HepG2 (cell line): ENCODE measurements around the gene TOMM22. TPM values are rescaled to one million over a fixed set of nuclear protein-coding genes. Genes with fewer than 3 reads are reported as not detected.

ENCODE experiments used
- ATAC-seq: fragments of 200-7000 bp; cut with Tn5 transposase; 3 replicates; pipeline ENCODE4 v1.9.1; 2020; ENCODE audit warnings: mild to moderate bottlenecking, moderate library complexity
- BruUV-seq: library from RNA; stranded (reverse); fragments of 400-500 nt; replicated peaks from 2 replicates; lab custom pipeline; 2021; lab: Mats Ljungman, UMichigan
- CTCF ChIA-PET: fragments of 300-600 bp; formaldehyde crosslinking; extraction: SDS; loops from one replicate; lab custom pipeline; 2021; ENCODE audit warnings: low total read pairs, inconsistent platforms, low intra/inter-chr PET ratio; lab: Yijun Ruan, JAX
- POLR2A ChIA-PET: fragments of 350-600 bp; sonication (Branson Sonifier 250); formaldehyde crosslinking; loops from one replicate; lab custom pipeline; 2020; ENCODE audit warnings: antibody characterized with exemption, inconsistent platforms; lab: Yijun Ruan, JAX
- DNase-seq: peaks from one replicate; pipeline ENCODE4 v3.0.0-alpha.2; 2015; ENCODE audit warnings: low spot score
- FAIRE-seq: peaks from 3 replicates; lab custom pipeline; 2011; peaks lifted over from hg19 to GRCh38; lab: Jason Lieb, UNC
- H2AFZ ChIP-seq: one replicate; pipeline ENCODE4 v1.6.1; 2011; ENCODE audit warnings: low read length, inconsistent platforms
- H3K27ac ChIP-seq: fragments of 300-600 bp; 3 replicates; pipeline ENCODE4 v1.8.0; 2011; ENCODE audit warnings: mixed run types, mild to moderate bottlenecking, mixed read lengths, low read length, inconsistent platforms; ENCODE audit not compliant: insufficient read depth; ENCODE audit errors: extremely low read length
- H3K27me3 ChIP-seq, 2 experiments: fragments of 200-600 bp in 1 of 2; 2 replicates in 1 of 2; 3 replicates in 1 of 2; pipeline versions ENCODE4 v1.6.0 to v1.8.0; 2011; ENCODE audit warnings: low read length in 2 of 2, mild to moderate bottlenecking in 2 of 2, moderate library complexity in 2 of 2, inconsistent platforms in 1 of 2; ENCODE audit not compliant: insufficient read depth in 2 of 2, control insufficient read depth in 1 of 2
- H3K36me3 ChIP-seq, 2 experiments: fragments of 200-600 bp in 1 of 2; replicated peaks in 1 of 2; 2 replicates in 1 of 2; 3 replicates in 1 of 2; pipeline versions ENCODE4 v1.5.1 to v1.8.0; 2011; ENCODE audit warnings: low read length in 2 of 2, inconsistent platforms in 1 of 2; ENCODE audit not compliant: insufficient read depth in 2 of 2, control insufficient read depth in 1 of 2
- H3K4me1 ChIP-seq: 2 replicates; pipeline ENCODE4 v1.5.1; 2012; ENCODE audit warnings: low read length, inconsistent platforms; ENCODE audit not compliant: insufficient read depth
- H3K4me2 ChIP-seq: 2 replicates; pipeline ENCODE4 v1.6.0; 2011; ENCODE audit warnings: low read depth, low read length, inconsistent platforms
- H3K4me3 ChIP-seq, 3 experiments: fragments of 200-600 bp in 1 of 3; sonication (generic), shearing (Covaris generic) in 1 of 3; replicated peaks in 1 of 3; 2 replicates each; pipeline ENCODE4 v1.5.1; 2011 to 2016; ENCODE audit warnings: low read length in 3 of 3, inconsistent platforms in 2 of 3, low read depth in 2 of 3, mild to moderate bottlenecking in 2 of 3, control low read depth in 1 of 3, mixed read lengths in 1 of 3; ENCODE audit not compliant: insufficient read depth in 1 of 3
- H3K79me2 ChIP-seq: one replicate; pipeline ENCODE4 v1.6.1; 2011; ENCODE audit warnings: low read length, inconsistent platforms; ENCODE audit not compliant: insufficient read depth
- H3K9ac ChIP-seq: 2 replicates; pipeline ENCODE4 v1.6.0; 2011; ENCODE audit warnings: mild to moderate bottlenecking, low read depth, low read length, inconsistent platforms; ENCODE audit not compliant: insufficient read depth
- H3K9me3 ChIP-seq: 2 replicates; pipeline ENCODE4 v1.5.1; 2012; ENCODE audit warnings: mild to moderate bottlenecking, low read length
- H4K20me1 ChIP-seq: 2 replicates; pipeline ENCODE4 v1.6.0; 2011; ENCODE audit warnings: inconsistent platforms, mild to moderate bottlenecking, low read length, moderate library complexity; ENCODE audit not compliant: insufficient read depth
- ARID5B ChIP-seq: IDR thresholded peaks from 2 replicates; pipeline ENCODE4 v1.4.0; 2020; ENCODE audit warnings: mild to moderate bottlenecking, missing genetic modification reagents
- BRD4 ChIP-seq: sonication (generic); formaldehyde crosslinking; IDR thresholded peaks from 2 replicates; pipeline ENCODE4 v1.4.0; 2020; ENCODE audit warnings: missing genetic modification reagents
- CBX5 ChIP-seq: sonication (generic); formaldehyde crosslinking; IDR thresholded peaks from 2 replicates; pipeline ENCODE4 v1.4.0; 2020; ENCODE audit warnings: missing genetic modification reagents, borderline replicate concordance
- FOSL2 ChIP-seq: sonication (generic); formaldehyde crosslinking; IDR thresholded peaks from 2 replicates; pipeline ENCODE4 v1.4.0; 2020; ENCODE audit warnings: missing genetic modification reagents
- MEIS2 ChIP-seq: sonication (generic); formaldehyde crosslinking; IDR thresholded peaks from 2 replicates; pipeline ENCODE4 v1.9.0; 2021; ENCODE audit warnings: mild to moderate bottlenecking, missing genetic modification reagents
- PAF1 ChIP-seq: IDR thresholded peaks from 2 replicates; pipeline ENCODE4 v1.6.1; 2016; ENCODE audit warnings: missing genetic modification reagents, missing compliant biosample characterization
- ZFP37 ChIP-seq: sonication (generic); formaldehyde crosslinking; IDR thresholded peaks from 2 replicates; pipeline ENCODE4 v1.4.0; 2020; ENCODE audit warnings: missing genetic modification reagents, borderline replicate concordance
- ZHX1 ChIP-seq: sonication (generic); formaldehyde crosslinking; IDR thresholded peaks from 2 replicates; pipeline ENCODE4 v1.8.1; 2022; ENCODE audit warnings: low read depth, mild to moderate bottlenecking, missing genetic modification reagents
- ZIK1 ChIP-seq: sonication (generic); formaldehyde crosslinking; IDR thresholded peaks from 2 replicates; pipeline ENCODE4 v1.5.0; 2020; ENCODE audit warnings: mild to moderate bottlenecking, low read depth, missing genetic modification reagents, borderline replicate concordance
- ZNF264 ChIP-seq: sonication (generic); formaldehyde crosslinking; IDR thresholded peaks from 2 replicates; pipeline ENCODE4 v1.4.0; 2020; ENCODE audit warnings: missing genetic modification reagents
- ZNF737 ChIP-seq: sonication (generic); formaldehyde crosslinking; IDR thresholded peaks from 2 replicates; pipeline ENCODE4 v1.5.0; 2020; ENCODE audit warnings: missing genetic modification reagents, mild to moderate bottlenecking, borderline replicate concordance
- ZSCAN30 ChIP-seq: sonication (generic); formaldehyde crosslinking; IDR thresholded peaks from 2 replicates; pipeline ENCODE4 v1.5.0; 2020; ENCODE audit warnings: mild to moderate bottlenecking, missing genetic modification reagents
- WGBS: methylation state at CpG from one replicate; pipeline ENCODE4 v1.1.6; 2017; ENCODE audit warnings: low lambda C conversion rate; 5-methylcytosine and 5-hydroxymethylcytosine counted together
- in situ Hi-C: cut with HindIII; loops from 2 replicates; pipeline ENCODE4 v1.10.0; 2017; ENCODE audit warnings: low pct_unique_long_range_greater_than_20kb; ENCODE audit not compliant: extremely low pct_ligation_motif_present
- intact Hi-C: fragments of 100-400 bp; cut with micrococcal nuclease; formaldehyde crosslinking; loops from one replicate; pipeline ENCODE4 v1.10.0; 2022; ENCODE audit not compliant: unreplicated experiment
- polyA plus RNA-seq, 8 experiments: library from polyadenylated mRNA; depleted of rRNA in 3 of 8; stranded (reverse) in 7 of 8; unstranded in 1 of 8; fragments of >200 nt; fragmentation: Illumina TruSeq in 4 of 8; extraction: Trizol in 4 of 8; gene quantifications; 2 replicates each; pipeline versions ENCODE4 v1.2.1 to v1.2.3, GENCODE V29; 2011 to 2016; ENCODE audit warnings: low read depth in 4 of 8, missing spikeins in 1 of 8, mixed read lengths in 1 of 8; ENCODE audit not compliant: insufficient read depth in 1 of 8
- total RNA-seq, 5 experiments: library from RNA; depleted of rRNA; stranded (reverse); fragments of >200 nt; fragmentation: Illumina TruSeq; extraction: Trizol; gene quantifications; 2 replicates each; pipeline ENCODE4 v1.2.3, GENCODE V29; 2016; ENCODE audit warnings: low read depth in 1 of 5

TOMM22 gene
- total and polyA plus RNA-seq, 2 of the 13 experiments (the other 11 are each of a cell fraction or from before 2014, with no cell fraction given): 46.9 to 118 TPM

GRCh38 chr22:38718414-38718813, 36.7 kb downstream of the TOMM22 start:
- intact Hi-C loops: no loop called here
- Histone ChIP-seq H2AFZ (no peak overlapping the region), H3K27me3 (no peaks in the 10 kb centered on the region), H3K79me2 (peaks cover 24% of the 10 kb centered on the region), H3K9me3 (no peaks in the 10 kb centered on the region), H3K9ac (no peak overlapping the region)
- FAIRE-seq: no peak
- in situ Hi-C loops: no loop called here
- TF ChIP-seq PAF1 (CRISPR knock-in tag): no peak
- peak; percentile 88 for TF ChIP-seq FOSL2 (CRISPR knock-in tag)
- TF ChIP-seq, all 625 proteins: peak for 1
- BruUV-seq: no TSS peak
- Histone ChIP-seq H3K27ac (no peak overlapping the region), H3K4me3 (no peak overlapping the region), H4K20me1 (peaks cover 27% of the 10 kb centered on the region; the same call in 1 of the 2 replicates), H3K4me2 (no peak overlapping the region), H3K4me1 (no peaks in the 10 kb centered on the region), H3K36me3 (peaks cover 37 to 64% of the 10 kb centered on the region in 2 experiments)
- ATAC-seq (peak; percentile 88), DNase-seq (peak; percentile 47)
- CTCF ChIA-PET: no interaction called here
- 73% methylated on average over 6 of the region's 6 CpGs for WGBS
- POLR2A ChIA-PET: interaction anchor here (1.0 to 1.9 kb wide), 4 partner anchors 9 to 37 kb away, joined by 3 to 6 read pairs (median 4); partner anchors contain the start of gene TOMM22

- H3K36me3 ChIP-seq: peaks cover 37 to 72% of the 10 kb centered on the region in 2 experiments
- POLR2A ChIA-PET: interaction anchor here (1.9 kb wide), 1 partner anchor 12 kb away, joined by 6 read pairs; no protein-coding TSS in a partner anchor
- 94% methylated on average over 6 of the region's 6 CpGs for WGBS
- TF ChIP-seq ZNF264 (CRISPR knock-in tag): no peak
- no peak for TF ChIP-seq ZHX1 (CRISPR knock-in tag)
- no peak for TF ChIP-seq ARID5B
- TF ChIP-seq ZSCAN30 (CRISPR knock-in tag): no peak
- TF ChIP-seq ZNF737 (CRISPR knock-in tag): no peak
- TF ChIP-seq ZFP37 (CRISPR knock-in tag): no peak
- no peak for TF ChIP-seq ZIK1 (CRISPR knock-in tag)
- TF ChIP-seq MEIS2 (CRISPR knock-in tag): no peak
- TF ChIP-seq BRD4 (CRISPR knock-in tag): no peak
- no peak for TF ChIP-seq CBX5 (CRISPR knock-in tag)
Measured at GRCh38 chr22:38719196-38719595, 37.4 kb downstream of the TOMM22 start.

More at GRCh38 chr22:38719196-38719595, 37.4 kb downstream of the TOMM22 start:
- no peak for ATAC-seq
- Histone ChIP-seq H3K4me3 (no peak overlapping the region), H3K79me2 (peaks cover 18% of the 10 kb centered on the region), H3K27me3 (no peaks in the 10 kb centered on the region), H2AFZ (no peak overlapping the region), H3K27ac (no peak overlapping the region), H3K4me2 (no peak overlapping the region), H3K9me3 (no peaks in the 10 kb centered on the region), H3K9ac (no peak overlapping the region), H4K20me1 (peaks cover 19% of the 10 kb centered on the region; the same call in 1 of the 2 replicates), H3K4me1 (no peaks in the 10 kb centered on the region)
- intact Hi-C loops: no loop called here
- in situ Hi-C loops: no loop called here
- CTCF ChIA-PET: no interaction called here
- FAIRE-seq: no peak
- DNase-seq: no peak
- BruUV-seq: no TSS peak
